Mesendoderm (in vitro differentiated cells): ENCODE measurements around the gene C3.
"Not testable (repeated sequence)": the region's sequence is repeated elsewhere in the genome, so short reads cannot be mapped to it uniquely, and the experiment has no call there.

ENCODE experiments used
- DNase-seq: peaks from one replicate; pipeline ENCODE4 v3.0.0; 2013
- H2AK5ac ChIP-seq: 2 replicates; pipeline ENCODE4 v1.6.1; 2013; ENCODE audit warnings: low read length, inconsistent platforms
- H2BK120ac ChIP-seq: 2 replicates; pipeline ENCODE4 v1.6.1; 2013; ENCODE audit warnings: low read depth, mild to moderate bottlenecking, low read length, moderate library complexity, mixed read lengths
- H2BK15ac ChIP-seq: replicated peaks from 2 replicates; pipeline ENCODE4 v1.6.1; 2013; ENCODE audit warnings: low read depth, mild to moderate bottlenecking, moderate library complexity
- H2BK5ac ChIP-seq: 2 replicates; pipeline ENCODE4 v1.6.1; 2013; ENCODE audit warnings: low read length, inconsistent platforms
- H3K18ac ChIP-seq: 2 replicates; pipeline ENCODE4 v1.6.1; 2013; ENCODE audit warnings: mild to moderate bottlenecking, low read length, mixed read lengths
- H3K23ac ChIP-seq: one replicate; pipeline ENCODE4 v1.6.1; 2013; ENCODE audit warnings: low read length
- H3K27ac ChIP-seq: 2 replicates; pipeline ENCODE4 v1.5.1; 2013; ENCODE audit warnings: low read depth, mild to moderate bottlenecking, inconsistent platforms, low read length, moderate library complexity
- H3K27me3 ChIP-seq: 2 replicates; pipeline ENCODE4 v1.6.1; 2013; ENCODE audit warnings: low read length, control low read depth, mild to moderate bottlenecking, inconsistent platforms; ENCODE audit not compliant: insufficient read depth, poor library complexity
- H3K36me3 ChIP-seq: 2 replicates; pipeline ENCODE4 v1.6.1; 2013; ENCODE audit warnings: low read length, inconsistent platforms; ENCODE audit not compliant: control insufficient read depth, insufficient read depth
- H3K4ac ChIP-seq: one replicate; pipeline ENCODE4 v1.6.1; 2013; ENCODE audit warnings: low read depth, mild to moderate bottlenecking, low read length, moderate library complexity
- H3K4me1 ChIP-seq: 2 replicates; pipeline ENCODE4 v1.6.1; 2013; ENCODE audit warnings: low read depth, low read length, inconsistent platforms; ENCODE audit not compliant: control insufficient read depth
- H3K4me2 ChIP-seq: 2 replicates; pipeline ENCODE4 v1.6.1; 2013; ENCODE audit warnings: low read length
- H3K4me3 ChIP-seq: 2 replicates; pipeline ENCODE4 v1.5.1; 2013; ENCODE audit warnings: mild to moderate bottlenecking, low read length
- H3K56ac ChIP-seq: one replicate; pipeline ENCODE4 v1.6.1; 2013; ENCODE audit warnings: low read length
- H3K79me1 ChIP-seq: 2 replicates; pipeline ENCODE4 v1.6.1; 2013; ENCODE audit warnings: low read length, inconsistent platforms
- H3K79me2 ChIP-seq: 2 replicates; pipeline ENCODE4 v1.6.1; 2013; ENCODE audit warnings: mild to moderate bottlenecking, low read length; ENCODE audit not compliant: control insufficient read depth, insufficient read depth
- H3K9ac ChIP-seq: 2 replicates; pipeline ENCODE4 v1.6.1; 2013; ENCODE audit warnings: low read length, inconsistent platforms
- H4K5ac ChIP-seq: one replicate; pipeline ENCODE4 v1.6.1; 2013; ENCODE audit warnings: low read length
- H4K8ac ChIP-seq: one replicate; pipeline ENCODE4 v1.6.1; 2013; ENCODE audit warnings: low read depth, mild to moderate bottlenecking, control low read depth, low read length, moderate library complexity
- WGBS: extraction: QIAGEN DNeasy Blood & Tissue Kit; methylation state at CpG from one replicate; pipeline ENCODE4 v1.1.7; 2013; ENCODE audit warnings: low lambda C conversion rate, missing lambda C conversion rate; ENCODE audit not compliant: insufficient coverage; ENCODE audit errors: extremely low coverage; 5-methylcytosine and 5-hydroxymethylcytosine counted together

The C3 gene

GRCh38 chr19:6766357-6767080 is 46.1 kb upstream of the C3 start:
- H4K8ac ChIP-seq: no peak overlapping the region
- H2BK5ac ChIP-seq: peak overlapping the region; percentile 12
- no CpG with 5 or more reads among the region's 16 CpGs for WGBS
- H3K27me3 ChIP-seq: no peaks in the 10 kb centered on the region
- H3K4me3 ChIP-seq: peak overlapping the region; percentile 91
- no peak overlapping the region for H4K5ac ChIP-seq
- H3K56ac ChIP-seq: peak overlapping the region; percentile 93
- no peak overlapping the region for H2BK15ac ChIP-seq
- H3K27ac ChIP-seq: no peak overlapping the region
- peaks cover 14% of the 10 kb centered on the region for H3K79me2 ChIP-seq
- H2AK5ac ChIP-seq: peak overlapping the region; percentile 89
- peak overlapping the region; percentile 78 for H3K18ac ChIP-seq
- peak overlapping the region; percentile 86 for H3K4me2 ChIP-seq
- peak; percentile 69 for DNase-seq
- no peak overlapping the region for H3K23ac ChIP-seq
- H3K36me3 ChIP-seq: no peaks in the 10 kb centered on the region
- no peaks in the 10 kb centered on the region for H3K4me1 ChIP-seq
- H3K79me1 ChIP-seq: peaks cover 9% of the 10 kb centered on the region
- H3K9ac ChIP-seq: peak overlapping the region; percentile 79
- H3K4ac ChIP-seq: no peak overlapping the region
- H2BK120ac ChIP-seq: no peak overlapping the region

GRCh38 chr19:6765738-6766356 is 45.4 kb upstream of the C3 start:
- peaks cover 9% of the 10 kb centered on the region for H3K79me1 ChIP-seq
- no peak overlapping the region for H3K23ac ChIP-seq
- H4K5ac ChIP-seq: no peak overlapping the region
- no peaks in the 10 kb centered on the region for H3K4me1 ChIP-seq
- no peak overlapping the region for H2AK5ac ChIP-seq
- H2BK5ac ChIP-seq: peak overlapping the region; percentile 12
- no peak overlapping the region for H3K18ac ChIP-seq
- H3K4ac ChIP-seq: no peak overlapping the region
- peak; percentile 97 for DNase-seq
- H2BK15ac ChIP-seq: no peak overlapping the region
- no peaks in the 10 kb centered on the region for H3K36me3 ChIP-seq
- H3K79me2 ChIP-seq: peaks cover 14% of the 10 kb centered on the region
- H3K4me2 ChIP-seq: peak overlapping the region; percentile 86
- H4K8ac ChIP-seq: no peak overlapping the region
- WGBS: no CpG with 5 or more reads among the region's 8 CpGs
- peak overlapping the region; percentile 79 for H3K9ac ChIP-seq
- H3K4me3 ChIP-seq: peak overlapping the region; percentile 91
- H3K27me3 ChIP-seq: no peaks in the 10 kb centered on the region
- peak overlapping the region; percentile 93 for H3K56ac ChIP-seq
- H3K27ac ChIP-seq: peak overlapping the region; percentile 71
- no peak overlapping the region for H2BK120ac ChIP-seq

- H3K4me1 ChIP-seq, H4K5ac ChIP-seq, H3K4me3 ChIP-seq, H3K23ac ChIP-seq, H3K79me1 ChIP-seq, H3K56ac ChIP-seq, H3K18ac ChIP-seq, H2BK15ac ChIP-seq, H2AK5ac ChIP-seq, H4K8ac ChIP-seq, H3K4me2 ChIP-seq, H3K4ac ChIP-seq, H3K27me3 ChIP-seq, H2BK120ac ChIP-seq, H2BK5ac ChIP-seq, DNase-seq, H3K36me3 ChIP-seq, H3K27ac ChIP-seq, H3K9ac ChIP-seq: not testable (repeated sequence)
- peaks cover 14% of the 10 kb centered on the region for H3K79me2 ChIP-seq
- WGBS: no CpG with 5 or more reads among the region's 8 CpGs
Measured at GRCh38 chr19:6762253-6762797, 41.9 kb upstream of the C3 start.

GRCh38 chr19:6761053-6761676 is 40.7 kb upstream of the C3 start:
- Histone ChIP-seq H3K23ac (no peak overlapping the region), H3K79me2 (peaks cover 7% of the 10 kb centered on the region), H4K8ac (no peak overlapping the region), H3K4ac (no peak overlapping the region), H3K4me2 (no peak overlapping the region), H3K56ac (no peak overlapping the region), H3K36me3 (no peaks in the 10 kb centered on the region), H2BK15ac (no peak overlapping the region), H3K79me1 (peaks cover 6% of the 10 kb centered on the region), H3K9ac (no peak overlapping the region), H2BK5ac (no peak overlapping the region), H3K4me1 (no peaks in the 10 kb centered on the region), H3K18ac (no peak overlapping the region), H4K5ac (no peak overlapping the region), H3K27me3 (no peaks in the 10 kb centered on the region), H3K4me3 (no peak overlapping the region), H2AK5ac (no peak overlapping the region), H3K27ac (no peak overlapping the region), H2BK120ac (no peak overlapping the region)
- no CpG with 5 or more reads among the region's 4 CpGs for WGBS
- peak; percentile 62 for DNase-seq

- no peak overlapping the region for H2AK5ac ChIP-seq
- no CpG with 5 or more reads among the region's 17 CpGs for WGBS
- H2BK120ac ChIP-seq: no peak overlapping the region
- H3K4me2 ChIP-seq: no peak overlapping the region
- no peaks in the 10 kb centered on the region for H3K27me3 ChIP-seq
- no peak overlapping the region for H3K23ac ChIP-seq
- H3K27ac ChIP-seq: no peak overlapping the region
- no peak overlapping the region for H2BK5ac ChIP-seq
- H3K18ac ChIP-seq: no peak overlapping the region
- no peak overlapping the region for H4K8ac ChIP-seq
- H3K79me1 ChIP-seq: peaks cover 6% of the 10 kb centered on the region
- no peak overlapping the region for H3K4ac ChIP-seq
- no peak for DNase-seq
- H3K36me3 ChIP-seq: no peaks in the 10 kb centered on the region
- no peak overlapping the region for H3K4me3 ChIP-seq
- H3K56ac ChIP-seq: no peak overlapping the region
- H3K9ac ChIP-seq: no peak overlapping the region
- peaks cover 7% of the 10 kb centered on the region for H3K79me2 ChIP-seq
- no peak overlapping the region for H2BK15ac ChIP-seq
- no peak overlapping the region for H4K5ac ChIP-seq
- H3K4me1 ChIP-seq: no peaks in the 10 kb centered on the region
Measured at GRCh38 chr19:6760606-6761005, 40.2 kb upstream of the C3 start.
